B cell (primary cell): ENCODE measurements around the gene TAF11L13.
"Not testable (repeated sequence)": the region's sequence is repeated elsewhere in the genome, so short reads cannot be mapped to it uniquely, and the experiment has no call there.

ENCODE experiments used
- CTCF ChIP-seq: fragments of 200-600 bp; IDR thresholded peaks from one replicate; pipeline ENCODE4 v1.8.0; 2022; ENCODE audit warnings: antibody characterized with exemption, mild to moderate bottlenecking
- EZH2 ChIP-seq: IDR thresholded peaks from 2 replicates; pipeline ENCODE4 v1.6.1; 2012; ENCODE audit warnings: borderline replicate concordance, low read depth, mild to moderate bottlenecking, moderate library complexity, low read length; ENCODE audit not compliant: insufficient read depth, poor library complexity, severe bottlenecking

- not testable (repeated sequence) for TF ChIP-seq CTCF, EZH2
Measured at GRCh38 chr5:17655201-17655759, 23.4 kb downstream of the TAF11L13 start.
